ENCODE data around the gene FOXD1. TPM values are rescaled to one million over a fixed set of nuclear protein-coding genes. Genes with fewer than 3 reads are reported as not detected.

Gene FOXD1
- polyA plus RNA-seq, 1 of the 3 experiments (the other 2 are of a cell fraction), result 73.9 TPM

DNA sequence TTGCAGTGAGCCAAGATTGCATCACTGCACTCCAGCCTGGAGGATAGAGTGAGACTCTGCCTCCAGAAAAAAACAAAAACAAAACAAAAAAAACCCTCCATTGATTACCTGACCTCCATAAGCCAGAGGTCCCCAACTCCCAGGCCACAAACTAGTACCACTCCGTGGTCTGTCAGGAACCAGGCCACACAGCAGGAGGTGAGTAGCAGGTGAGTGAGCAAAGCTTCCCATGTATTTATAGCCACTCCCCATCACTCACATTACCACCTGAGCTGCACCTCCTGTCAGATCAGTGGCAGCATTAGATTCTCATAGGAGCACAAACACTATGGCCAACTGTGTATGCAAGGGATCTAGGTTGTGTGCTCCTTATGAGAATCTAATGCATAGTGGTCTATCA lies 35.9 kb upstream of the FOXD1 start (continued):
- TF ChIP-seq, protein P1, sequence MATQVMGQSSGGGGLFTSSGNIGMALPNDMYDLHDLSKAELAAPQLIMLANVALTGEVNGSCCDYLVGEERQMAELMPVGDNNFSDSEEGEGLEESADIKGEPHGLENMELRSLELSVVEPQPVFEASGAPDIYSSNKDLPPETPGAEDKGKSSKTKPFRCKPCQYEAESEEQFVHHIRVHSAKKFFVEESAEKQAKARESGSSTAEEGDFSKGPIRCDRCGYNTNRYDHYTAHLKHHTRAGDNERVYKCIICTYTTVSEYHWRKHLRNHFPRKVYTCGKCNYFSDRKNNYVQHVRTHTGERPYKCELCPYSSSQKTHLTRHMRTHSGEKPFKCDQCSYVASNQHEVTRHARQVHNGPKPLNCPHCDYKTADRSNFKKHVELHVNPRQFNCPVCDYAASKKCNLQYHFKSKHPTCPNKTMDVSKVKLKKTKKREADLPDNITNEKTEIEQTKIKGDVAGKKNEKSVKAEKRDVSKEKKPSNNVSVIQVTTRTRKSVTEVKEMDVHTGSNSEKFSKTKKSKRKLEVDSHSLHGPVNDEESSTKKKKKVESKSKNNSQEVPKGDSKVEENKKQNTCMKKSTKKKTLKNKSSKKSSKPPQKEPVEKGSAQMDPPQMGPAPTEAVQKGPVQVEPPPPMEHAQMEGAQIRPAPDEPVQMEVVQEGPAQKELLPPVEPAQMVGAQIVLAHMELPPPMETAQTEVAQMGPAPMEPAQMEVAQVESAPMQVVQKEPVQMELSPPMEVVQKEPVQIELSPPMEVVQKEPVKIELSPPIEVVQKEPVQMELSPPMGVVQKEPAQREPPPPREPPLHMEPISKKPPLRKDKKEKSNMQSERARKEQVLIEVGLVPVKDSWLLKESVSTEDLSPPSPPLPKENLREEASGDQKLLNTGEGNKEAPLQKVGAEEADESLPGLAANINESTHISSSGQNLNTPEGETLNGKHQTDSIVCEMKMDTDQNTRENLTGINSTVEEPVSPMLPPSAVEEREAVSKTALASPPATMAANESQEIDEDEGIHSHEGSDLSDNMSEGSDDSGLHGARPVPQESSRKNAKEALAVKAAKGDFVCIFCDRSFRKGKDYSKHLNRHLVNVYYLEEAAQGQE (IDR thresholded peaks at IDR 0.05; ENCODE audit: low read depth, low read length), result no peak
- TF ChIP-seq GATA2 (CRISPR knock-in tag; IDR thresholded peaks at IDR 0.05) (no peak), FOXJ3 (CRISPR knock-in tag; IDR thresholded peaks at IDR 0.05) (no peak)

DNA sequence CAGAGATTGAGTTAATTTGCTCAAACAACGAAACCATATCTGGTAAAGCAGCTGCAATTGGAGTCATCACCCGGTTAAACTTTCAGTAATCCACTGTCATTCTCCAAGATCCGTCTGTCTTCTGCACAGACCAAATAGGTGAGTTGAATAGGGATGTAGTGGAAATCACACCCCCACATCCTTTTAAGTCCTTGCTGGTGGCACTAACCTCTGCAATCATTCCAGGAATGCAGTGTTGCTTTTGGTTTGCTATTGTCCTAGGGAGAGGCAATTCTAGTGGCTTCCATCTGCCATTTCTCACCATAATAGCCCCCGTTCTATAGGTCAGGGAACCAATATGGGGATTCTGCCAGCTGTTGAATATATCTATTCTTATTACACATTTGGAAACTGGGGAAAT lies 35.1 kb upstream of the FOXD1 start:
- WGBS (ENCODE audit: low lambda C conversion rate), result 84% methylated on average over 4 of the region's 4 CpGs

More for the DNA sequence above, 35.1 kb upstream of the FOXD1 start:
- Histone ChIP-seq H3K79me2 (ENCODE audit: insufficient read depth) (no peaks in the 10 kb centered on the region), H3K27me3 (ENCODE audit: insufficient read depth) (no peaks in the 10 kb centered on the region), H3K9me3 (no peaks in the 10 kb centered on the region), H3F3A (replicated peaks; ENCODE audit: insufficient read depth) (peaks cover 13% of the 10 kb centered on the region), H3K4me2 (no peak overlapping the region), H3K9me2 (no peaks in the 10 kb centered on the region), H3K4me1 (ENCODE audit: control insufficient read depth in 1 of 2, insufficient read depth in 2 of 2, low read depth in 1 of 2, low read length in 1 of 2) (no peaks in the 10 kb centered on the region), H2AFZ (ENCODE audit: low read depth) (no peak overlapping the region), H4K20me1 (ENCODE audit: insufficient read depth) (no peaks in the 10 kb centered on the region), H3K4me3 (ENCODE audit: low read depth in 2 of 2, low read length in 1 of 2) (no peak overlapping the region), H3K27ac (ENCODE audit: low read depth in 2 of 2, low read length in 1 of 2) (no peak overlapping the region), H3K9ac (no peak overlapping the region), H3K36me3 (replicated peaks in 1 of 2; ENCODE audit: control insufficient read depth in 1 of 2, insufficient read depth in 2 of 2, low read length in 1 of 2) (no peaks in the 10 kb centered on the region)
- ChIA-PET CTCF (interaction anchor here (1.2 kb wide), 1 partner anchor 29 kb away, joined by 6 read pairs; no protein-coding TSS in a partner anchor), POLR2A (no interaction called here)
- no peak for DNase-seq
- TF ChIP-seq, protein P2, sequence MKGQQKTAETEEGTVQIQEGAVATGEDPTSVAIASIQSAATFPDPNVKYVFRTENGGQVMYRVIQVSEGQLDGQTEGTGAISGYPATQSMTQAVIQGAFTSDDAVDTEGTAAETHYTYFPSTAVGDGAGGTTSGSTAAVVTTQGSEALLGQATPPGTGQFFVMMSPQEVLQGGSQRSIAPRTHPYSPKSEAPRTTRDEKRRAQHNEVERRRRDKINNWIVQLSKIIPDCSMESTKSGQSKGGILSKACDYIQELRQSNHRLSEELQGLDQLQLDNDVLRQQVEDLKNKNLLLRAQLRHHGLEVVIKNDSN (IDR thresholded peaks at IDR 0.05; ENCODE audit: borderline replicate concordance, low read depth), result no peak
- no peak for TF ChIP-seq FOXM1 (IDR thresholded peaks at IDR 0.05; ENCODE audit: low read depth)
- TF ChIP-seq, protein P3, sequence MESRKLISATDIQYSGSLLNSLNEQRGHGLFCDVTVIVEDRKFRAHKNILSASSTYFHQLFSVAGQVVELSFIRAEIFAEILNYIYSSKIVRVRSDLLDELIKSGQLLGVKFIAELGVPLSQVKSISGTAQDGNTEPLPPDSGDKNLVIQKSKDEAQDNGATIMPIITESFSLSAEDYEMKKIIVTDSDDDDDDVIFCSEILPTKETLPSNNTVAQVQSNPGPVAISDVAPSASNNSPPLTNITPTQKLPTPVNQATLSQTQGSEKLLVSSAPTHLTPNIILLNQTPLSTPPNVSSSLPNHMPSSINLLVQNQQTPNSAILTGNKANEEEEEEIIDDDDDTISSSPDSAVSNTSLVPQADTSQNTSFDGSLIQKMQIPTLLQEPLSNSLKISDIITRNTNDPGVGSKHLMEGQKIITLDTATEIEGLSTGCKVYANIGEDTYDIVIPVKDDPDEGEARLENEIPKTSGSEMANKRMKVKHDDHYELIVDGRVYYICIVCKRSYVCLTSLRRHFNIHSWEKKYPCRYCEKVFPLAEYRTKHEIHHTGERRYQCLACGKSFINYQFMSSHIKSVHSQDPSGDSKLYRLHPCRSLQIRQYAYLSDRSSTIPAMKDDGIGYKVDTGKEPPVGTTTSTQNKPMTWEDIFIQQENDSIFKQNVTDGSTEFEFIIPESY (IDR thresholded peaks at IDR 0.05; ENCODE audit: borderline replicate concordance, low read depth), result no peak
- no peak for TF ChIP-seq TAF1 (IDR thresholded peaks at IDR 0.05; ENCODE audit: borderline replicate concordance, low read depth, low read length)
- TF ChIP-seq, protein P4, sequence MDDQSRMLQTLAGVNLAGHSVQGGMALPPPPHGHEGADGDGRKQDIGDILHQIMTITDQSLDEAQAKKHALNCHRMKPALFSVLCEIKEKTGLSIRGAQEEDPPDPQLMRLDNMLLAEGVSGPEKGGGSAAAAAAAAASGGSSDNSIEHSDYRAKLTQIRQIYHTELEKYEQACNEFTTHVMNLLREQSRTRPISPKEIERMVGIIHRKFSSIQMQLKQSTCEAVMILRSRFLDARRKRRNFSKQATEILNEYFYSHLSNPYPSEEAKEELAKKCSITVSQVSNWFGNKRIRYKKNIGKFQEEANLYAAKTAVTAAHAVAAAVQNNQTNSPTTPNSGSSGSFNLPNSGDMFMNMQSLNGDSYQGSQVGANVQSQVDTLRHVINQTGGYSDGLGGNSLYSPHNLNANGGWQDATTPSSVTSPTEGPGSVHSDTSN (IDR thresholded peaks at IDR 0.05), result no peak
- no peak for TF ChIP-seq POLR2AphosphoS5 (IDR thresholded peaks at IDR 0.05; ENCODE audit: low read depth, low read length)
- no peak for TF ChIP-seq CHD2 (IDR thresholded peaks at IDR 0.05; ENCODE audit: low read length, partially characterized antibody)
- TF ChIP-seq EZH2phosphoT487 (IDR thresholded peaks at IDR 0.05; ENCODE audit: borderline replicate concordance, low read depth), result no peak
- no peak for TF ChIP-seq RCOR1 (IDR thresholded peaks at IDR 0.05; ENCODE audit: low read length)
- no peak for TF ChIP-seq NRF1 (IDR thresholded peaks at IDR 0.05; ENCODE audit: low read depth, low read length)
- no peak for TF ChIP-seq EP300 (IDR thresholded peaks at IDR 0.05; ENCODE audit: borderline replicate concordance in 1 of 2, low read depth in 1 of 2, low read length in 1 of 2)
- TF ChIP-seq, protein P1 (IDR thresholded peaks at IDR 0.05; ENCODE audit: low read depth, low read length), result no peak

Data from SK-N-SH (cell line).